Stomach (tissue), 9 donors: Measurements from ENCODE around the gene SCMH1. TPM values are rescaled to one million over a fixed set of nuclear protein-coding genes. Genes with fewer than 3 reads are reported as not detected.

Source experiments
- DNase-seq, 2 donors: peaks; one replicate each; pipeline versions ENCODE4 v3.0.0 to v3.0.0-alpha.2; 2013 to 2019
- H3K27ac ChIP-seq, 5 donors: fragments of 200-600 bp in 4 of 5; sonication (generic) in 4 of 5; one replicate each; pipeline ENCODE4 v1.5.1; 2013 to 2019; ENCODE audit warnings: mild to moderate bottlenecking in 1 of 5, moderate library complexity in 1 of 5
- H3K27me3 ChIP-seq, 3 donors: fragments of 200-600 bp; sonication (generic); one replicate each; pipeline ENCODE4 v1.5.1; 2017 to 2019; ENCODE audit warnings: mixed run types in 1 of 3
- H3K36me3 ChIP-seq, 4 donors: fragments of 200-600 bp; sonication (generic); 1 replicate in 3 of 4; 2 replicates in 1 of 4; pipeline ENCODE4 v1.5.1; 2016 to 2019
- H3K4me1 ChIP-seq, 4 donors: fragments of 200-600 bp; sonication (generic); one replicate each; pipeline ENCODE4 v1.5.1; 2016 to 2019
- H3K4me3 ChIP-seq, 4 donors: fragments of 200-600 bp; sonication (generic) in 3 of 4; one replicate each; pipeline ENCODE4 v1.5.1; 2016 to 2019; ENCODE audit warnings: mild to moderate bottlenecking in 1 of 4
- H3K9me3 ChIP-seq, 4 donors: fragments of 200-600 bp; sonication (generic); one replicate each; pipeline ENCODE4 v1.5.1; 2016 to 2019
- EP300 ChIP-seq: sonication (generic); formaldehyde crosslinking; IDR thresholded peaks from one replicate; pipeline ENCODE4 v1.6.1; 2017; ENCODE audit warnings: antibody characterized with exemption
- POLR2A ChIP-seq, 4 donors: fragments of 450-650 bp; IDR thresholded peaks; one replicate each; pipeline ENCODE4 v1.6.1; 2016; ENCODE audit warnings: antibody characterized with exemption in 4 of 4, control low read depth in 2 of 4, mild to moderate bottlenecking in 1 of 4, moderate library complexity in 1 of 4
- POLR2AphosphoS5 ChIP-seq, 3 donors: sonication (generic); formaldehyde crosslinking; IDR thresholded peaks; one replicate each; pipeline ENCODE4 v1.6.1; 2016; ENCODE audit warnings: antibody characterized with exemption in 3 of 3
- WGBS, 5 donors: extraction: QIAGEN DNeasy Blood & Tissue Kit in 3 of 5; methylation state at CpG; one replicate each; pipeline versions ENCODE4 v1.1.5 to v1.1.7; 2013 to 2018; 5-methylcytosine and 5-hydroxymethylcytosine counted together
- intact Hi-C: fragments of 100-400 bp; cut with DNase I; formaldehyde crosslinking; loops from one replicate; pipeline ENCODE4 v1.15.1; 2023; ENCODE audit warnings: low total_unique reads
- polyA plus RNA-seq, 3 donors: library from polyadenylated mRNA; stranded (reverse); fragments of 200-250 nt; gene quantifications; one replicate each; pipeline ENCODE4 v1.2.3, GENCODE V29; 2013
- total RNA-seq, 5 donors: library from RNA; depleted of rRNA; stranded (reverse); fragments of >200 nt; gene quantifications; one replicate each; pipeline versions ENCODE4 v1.1.0 to v1.2.3, GENCODE V29; 2014 to 2016
- TF ChIP-seq, protein P1 (sequence below), 7 experiments: fragments of 450-650 bp in 4 of 7; fragments of 200-600 bp in 3 of 7; sonication (generic) in 3 of 7; IDR thresholded peaks; one replicate each; pipeline ENCODE4 v1.5.1; 2016 to 2019; ENCODE audit warnings: antibody characterized with exemption in 7 of 7, control low read depth in 2 of 7, mild to moderate bottlenecking in 1 of 7
- donor health status: healthy with polysubstance abuse.
- donor health status: Bipolar disorder and iron deficiency.
- donor health status: healthy.

The SCMH1 gene
- total and polyA plus RNA-seq, 8 donors: 22.6 to 84.6 (median 35.6) TPM

DNA sequence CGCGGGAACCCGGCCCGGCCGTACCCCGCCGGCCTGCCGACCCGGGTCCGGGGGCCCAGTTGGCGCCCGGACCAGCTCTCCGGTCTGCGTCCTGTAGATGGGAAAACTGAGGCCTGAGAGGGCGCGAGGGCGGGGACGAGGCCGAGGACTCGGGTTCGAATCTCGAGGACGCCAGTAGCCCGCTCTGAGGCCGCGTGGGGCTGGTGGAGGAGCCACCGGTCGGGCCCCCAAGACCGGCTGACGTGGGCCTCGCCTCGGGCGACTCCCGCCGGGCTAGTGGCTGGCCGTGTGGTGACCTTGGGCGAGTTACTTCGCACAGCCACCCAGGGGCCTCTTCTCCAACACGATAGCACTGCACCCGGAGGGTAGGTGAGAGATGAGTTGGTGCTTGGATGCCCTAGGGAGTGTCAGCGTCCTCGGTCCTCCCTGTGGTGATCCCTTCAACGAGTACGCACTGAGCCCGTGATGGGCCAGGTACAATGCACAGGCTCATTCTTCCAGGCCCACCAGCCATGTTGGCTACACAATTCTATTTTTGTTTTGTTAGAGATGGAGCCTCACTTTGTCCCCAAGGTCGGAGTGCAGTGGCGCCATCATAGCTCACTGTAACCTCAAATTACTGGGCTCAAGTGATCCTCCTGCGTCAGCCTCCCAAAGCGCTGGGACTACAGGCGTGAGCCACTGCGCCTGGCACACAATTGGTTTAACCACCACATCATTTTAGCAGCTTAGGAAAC is 404 bp upstream of the SCMH1 start:
- Histone ChIP-seq H3K9me3 (no peaks in the 10 kb centered on the region), H3K4me1 (peaks cover 23 to 67% (median 46%) of the 10 kb centered on the region in 4 donors), H3K4me3 (peak overlapping the region; percentile 82 to 92 (median 91)), H3K27ac (peak overlapping the region; percentile 91 to 98 (median 95)), H3K27me3 (no peaks in the 10 kb centered on the region), H3K36me3 (no peaks in the 10 kb centered on the region)
- WGBS, 5 donors: 18 to 66% (median 20%) methylated on average over 13 to 51 of the region's 51 CpGs
- peak in 1 of 2 donors; percentile 26 for DNase-seq
- TF ChIP-seq, protein P1, sequence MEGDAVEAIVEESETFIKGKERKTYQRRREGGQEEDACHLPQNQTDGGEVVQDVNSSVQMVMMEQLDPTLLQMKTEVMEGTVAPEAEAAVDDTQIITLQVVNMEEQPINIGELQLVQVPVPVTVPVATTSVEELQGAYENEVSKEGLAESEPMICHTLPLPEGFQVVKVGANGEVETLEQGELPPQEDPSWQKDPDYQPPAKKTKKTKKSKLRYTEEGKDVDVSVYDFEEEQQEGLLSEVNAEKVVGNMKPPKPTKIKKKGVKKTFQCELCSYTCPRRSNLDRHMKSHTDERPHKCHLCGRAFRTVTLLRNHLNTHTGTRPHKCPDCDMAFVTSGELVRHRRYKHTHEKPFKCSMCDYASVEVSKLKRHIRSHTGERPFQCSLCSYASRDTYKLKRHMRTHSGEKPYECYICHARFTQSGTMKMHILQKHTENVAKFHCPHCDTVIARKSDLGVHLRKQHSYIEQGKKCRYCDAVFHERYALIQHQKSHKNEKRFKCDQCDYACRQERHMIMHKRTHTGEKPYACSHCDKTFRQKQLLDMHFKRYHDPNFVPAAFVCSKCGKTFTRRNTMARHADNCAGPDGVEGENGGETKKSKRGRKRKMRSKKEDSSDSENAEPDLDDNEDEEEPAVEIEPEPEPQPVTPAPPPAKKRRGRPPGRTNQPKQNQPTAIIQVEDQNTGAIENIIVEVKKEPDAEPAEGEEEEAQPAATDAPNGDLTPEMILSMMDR (IDR thresholded peaks at IDR 0.05): no peak
- TF ChIP-seq POLR2AphosphoS5 (IDR thresholded peaks at IDR 0.05) (no peak), EP300 (no peak), POLR2A (IDR thresholded peaks at IDR 0.05) (no peak)
- intact Hi-C loops: no loop called here

DNA sequence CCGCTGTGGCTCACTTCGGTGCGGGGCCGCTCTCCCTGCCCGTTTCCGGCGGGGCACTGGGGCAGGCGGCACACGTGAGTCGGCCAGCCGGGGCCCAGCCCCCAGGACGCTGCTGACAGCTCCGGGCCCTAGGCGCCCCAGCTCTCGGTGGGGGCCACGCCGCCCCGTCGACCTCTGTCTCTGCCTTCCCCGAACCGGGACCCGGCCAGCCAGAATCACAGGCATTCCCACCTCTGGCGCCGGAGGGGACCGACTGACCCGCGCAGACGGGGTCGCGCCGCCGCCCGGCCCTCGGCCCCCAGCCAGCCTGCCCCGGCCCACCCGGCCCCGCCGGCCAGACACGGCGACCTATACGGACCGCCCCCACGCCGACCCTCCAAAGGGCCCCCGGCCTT is 755 bp downstream of the SCMH1 start:
- peak; percentile 62 to 82 for DNase-seq
- 0 to 1% (median 0%) methylated on average over 10 to 45 of the region's 45 CpGs for WGBS, 5 donors
- H3K4me3 ChIP-seq: peak overlapping the region; percentile 82 to 92 (median 91)
- no peaks in the 10 kb centered on the region for H3K36me3 ChIP-seq
- TF ChIP-seq POLR2A (IDR thresholded peaks at IDR 0.05) (no peak), EP300 (no peak), POLR2AphosphoS5 (IDR thresholded peaks at IDR 0.05) (peak in 2 of 3 donors; percentile 27 to 64)
- TF ChIP-seq, protein P1 (IDR thresholded peaks at IDR 0.05): no peak
- H3K9me3 ChIP-seq: no peaks in the 10 kb centered on the region
- intact Hi-C loops: no loop called here
- H3K27ac ChIP-seq: peak overlapping the region; percentile 93 to 98 (median 97)
- peaks cover 23 to 71% (median 50%) of the 10 kb centered on the region in 4 donors for H3K4me1 ChIP-seq
- H3K27me3 ChIP-seq: no peaks in the 10 kb centered on the region

DNA sequence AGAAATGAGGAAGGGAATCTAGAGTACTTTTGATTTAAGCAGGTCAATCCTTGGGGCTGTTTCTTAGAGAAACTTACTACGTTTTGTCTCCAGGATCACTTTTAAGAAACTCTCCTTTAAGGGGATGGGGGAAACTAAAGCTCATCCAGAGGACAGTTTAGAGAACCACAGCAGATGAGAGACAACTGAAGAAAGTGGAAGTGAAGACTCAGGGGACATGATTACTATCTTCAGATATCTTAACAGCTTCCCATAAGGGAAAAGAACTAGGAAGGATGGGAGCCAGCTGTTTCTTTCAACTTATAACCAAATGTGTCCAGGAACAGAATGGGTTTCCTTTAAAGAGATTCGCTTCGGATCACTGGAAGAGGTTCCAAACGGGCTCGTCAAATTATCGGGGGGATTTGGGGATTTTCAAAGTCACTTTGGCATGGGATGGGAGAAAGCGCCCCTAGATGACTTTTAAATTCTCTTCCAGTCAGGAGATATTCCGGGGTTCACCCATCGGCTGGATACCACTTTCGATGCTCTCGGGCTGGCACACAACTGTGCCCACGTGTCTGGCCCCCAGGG is 1.2 kb downstream of the SCMH1 start:
- intact Hi-C loops: no loop called here
- Histone ChIP-seq H3K4me1 (peaks cover 23 to 67% (median 50%) of the 10 kb centered on the region in 4 donors), H3K27me3 (no peaks in the 10 kb centered on the region), H3K9me3 (no peaks in the 10 kb centered on the region), H3K4me3 (peak overlapping the region; percentile 82 to 92 (median 91)), H3K36me3 (no peaks in the 10 kb centered on the region), H3K27ac (peak overlapping the region; percentile 93 to 98 (median 97))
- TF ChIP-seq POLR2AphosphoS5 (IDR thresholded peaks at IDR 0.05) (no peak), POLR2A (IDR thresholded peaks at IDR 0.05) (no peak), EP300 (no peak)
- TF ChIP-seq, protein P1 (IDR thresholded peaks at IDR 0.05): no peak
- WGBS, 5 donors: 8 to 17% (median 11%) methylated on average over 10 to 12 of the region's 12 CpGs
- peak in 1 of 2 donors; percentile 49 for DNase-seq

DNA sequence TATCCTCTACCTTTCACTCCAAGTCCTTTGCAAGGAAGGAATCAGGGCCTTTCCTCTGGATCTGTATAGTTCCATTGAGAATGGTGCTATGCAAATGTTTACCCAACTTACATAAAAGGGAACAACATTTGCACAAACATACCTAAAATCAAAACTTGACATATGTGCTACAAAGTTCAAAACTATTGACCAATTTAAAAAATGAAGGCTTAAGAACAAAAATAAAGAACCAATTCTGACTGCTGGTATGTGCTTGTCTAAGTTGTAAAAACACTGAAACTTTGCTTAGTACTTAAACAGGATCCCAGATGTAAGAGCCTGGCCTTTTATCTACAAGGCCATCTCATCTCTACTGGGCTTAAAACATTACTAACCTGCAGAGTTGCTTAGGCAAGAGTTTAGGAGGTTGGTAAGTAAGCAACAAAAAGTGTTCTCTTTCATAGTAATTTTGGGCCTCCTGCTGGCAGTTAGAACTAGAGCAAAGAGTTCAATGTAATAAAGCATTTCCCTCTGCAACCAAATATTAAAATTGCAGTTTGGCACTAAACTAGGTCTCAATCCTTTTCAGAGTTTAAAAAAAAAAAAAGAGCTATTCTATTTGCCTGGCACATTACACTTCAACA is 2.0 kb downstream of the SCMH1 start:
- no peaks in the 10 kb centered on the region for H3K9me3 ChIP-seq
- TF ChIP-seq POLR2A (IDR thresholded peaks at IDR 0.05): no peak
- TF ChIP-seq, protein P1 (IDR thresholded peaks at IDR 0.05): peak in 3 of 7 experiments; percentile 11 to 21 (median 13)
- intact Hi-C loops: no loop called here
- peak overlapping the region in 1 of 4 donors; percentile 82 for H3K4me3 ChIP-seq
- H3K27ac ChIP-seq: peak overlapping the region in 4 of 5 donors; percentile 93 to 98 (median 96)
- peaks cover 23 to 62% (median 46%) of the 10 kb centered on the region in 4 donors for H3K4me1 ChIP-seq
- H3K36me3 ChIP-seq: no peaks in the 10 kb centered on the region
- DNase-seq: peak in 1 of 2 donors; percentile 67
- H3K27me3 ChIP-seq: no peaks in the 10 kb centered on the region
